GM20431 (cell line): ENCODE results near the gene DNAL4.

Source experiments
- in situ Hi-C: fragments of 300-500 bp; cut with MseI, MboI; formaldehyde crosslinking; loops from one replicate; pipeline ENCODE4 v1.15.0; 2020; ENCODE audit warnings: low sequenced_read_pairs; ENCODE audit not compliant: unreplicated experiment

Gene DNAL4

DNA sequence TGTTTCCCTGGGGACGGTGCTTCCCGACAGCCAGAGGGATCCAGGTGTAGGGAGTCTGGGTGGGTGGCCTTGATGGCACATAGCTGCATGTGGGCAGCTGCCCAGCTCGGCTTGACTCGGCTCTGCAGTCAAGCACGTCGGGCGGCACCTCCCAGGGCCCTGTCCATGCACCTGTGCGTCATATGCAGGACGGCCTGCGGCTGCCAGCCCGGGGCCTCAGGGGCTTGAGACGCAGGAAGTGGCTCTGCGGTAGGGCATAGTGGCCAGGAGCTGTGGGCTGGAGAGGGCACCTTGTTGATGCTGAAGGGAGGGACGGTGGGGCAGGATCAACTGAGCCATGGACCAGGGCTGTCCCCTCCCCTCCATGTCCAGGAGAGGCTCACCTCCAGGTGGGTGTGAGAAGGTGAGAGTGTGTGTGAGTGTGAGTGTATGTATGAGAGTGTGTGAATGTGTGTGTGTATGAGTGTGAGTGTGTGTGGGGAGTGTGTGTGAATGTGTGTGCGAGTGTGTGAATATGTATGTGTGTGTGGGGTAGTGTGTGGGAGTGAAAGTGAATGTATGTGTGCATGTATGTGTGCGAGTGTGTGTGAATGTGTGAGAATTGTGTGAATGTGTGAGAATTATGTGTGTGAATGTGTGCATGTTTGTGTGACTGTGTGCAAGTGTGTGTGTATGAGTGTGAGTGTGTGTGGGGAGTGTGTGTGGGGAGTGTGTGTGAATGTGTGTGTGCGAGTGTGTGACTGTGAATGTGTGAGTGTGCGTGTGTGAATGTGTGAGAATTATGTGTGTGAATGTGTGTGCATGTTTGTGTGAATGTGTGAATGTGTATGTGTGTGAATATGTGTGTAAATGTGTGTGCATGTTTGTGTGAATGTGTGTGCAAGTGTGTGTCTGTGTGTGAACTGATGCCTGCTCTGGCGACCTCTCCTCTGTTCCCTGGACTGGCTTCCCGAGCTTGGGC, 32.5 kb downstream of the DNAL4 start:
- in situ Hi-C loops = no loop called here

DNA sequence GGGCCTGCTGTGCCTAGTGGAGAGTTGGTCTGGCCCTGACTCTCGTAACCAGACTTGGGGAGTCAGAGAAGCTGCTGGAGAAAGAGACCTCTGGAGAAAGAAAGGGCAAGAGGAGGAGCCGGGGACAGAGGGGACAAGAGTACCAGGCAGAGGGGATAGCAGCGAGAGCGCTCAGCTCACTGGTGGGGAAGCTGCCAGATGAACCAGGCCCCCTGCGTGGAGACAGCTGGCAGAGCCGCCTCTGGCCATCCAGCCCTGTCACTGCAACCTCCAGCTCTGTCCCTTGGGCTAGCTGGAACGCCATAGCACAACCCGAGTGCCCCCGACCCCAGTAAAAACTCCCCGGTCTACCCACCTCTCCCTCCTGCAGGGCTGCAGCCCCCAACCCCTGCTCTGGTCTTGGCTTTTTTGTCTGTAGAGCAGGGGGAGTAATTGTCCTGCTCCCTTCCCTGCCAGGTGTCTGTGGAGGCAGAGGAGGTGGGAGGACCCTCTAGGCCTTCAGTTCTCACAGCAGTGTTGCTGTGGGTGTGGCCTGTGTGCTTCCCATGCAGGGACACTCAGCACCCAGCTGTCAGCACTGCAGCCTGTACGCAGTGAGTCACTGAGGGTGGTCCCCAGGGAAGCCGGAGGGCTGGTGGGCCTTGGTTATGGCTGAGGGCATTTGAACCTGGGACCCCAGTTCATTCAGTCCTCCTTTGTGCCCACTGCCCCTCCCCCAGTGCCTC, 33.3 kb downstream of the DNAL4 start:
- in situ Hi-C loops = no loop called here

DNA sequence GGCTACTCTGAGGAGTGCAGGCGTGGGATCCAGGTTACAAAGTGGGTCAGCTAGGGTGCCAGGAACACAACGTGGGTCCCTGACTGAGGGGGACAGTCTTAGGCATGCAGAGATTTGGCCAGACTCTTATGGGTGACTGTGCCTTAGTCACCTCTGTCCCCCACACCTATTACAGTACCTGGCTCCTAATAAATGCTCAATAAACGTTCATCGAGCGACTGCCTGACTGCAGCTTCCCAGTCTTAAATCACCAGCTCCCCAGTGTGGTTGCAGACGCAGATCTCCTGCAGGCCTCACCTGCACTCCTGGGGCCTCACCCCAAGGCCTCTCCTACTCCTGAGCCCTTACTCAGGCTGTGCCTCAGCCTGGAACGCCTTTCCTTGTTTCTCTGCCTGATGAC, 34.9 kb downstream of the DNAL4 start:
- in situ Hi-C loops = no loop called here

DNA sequence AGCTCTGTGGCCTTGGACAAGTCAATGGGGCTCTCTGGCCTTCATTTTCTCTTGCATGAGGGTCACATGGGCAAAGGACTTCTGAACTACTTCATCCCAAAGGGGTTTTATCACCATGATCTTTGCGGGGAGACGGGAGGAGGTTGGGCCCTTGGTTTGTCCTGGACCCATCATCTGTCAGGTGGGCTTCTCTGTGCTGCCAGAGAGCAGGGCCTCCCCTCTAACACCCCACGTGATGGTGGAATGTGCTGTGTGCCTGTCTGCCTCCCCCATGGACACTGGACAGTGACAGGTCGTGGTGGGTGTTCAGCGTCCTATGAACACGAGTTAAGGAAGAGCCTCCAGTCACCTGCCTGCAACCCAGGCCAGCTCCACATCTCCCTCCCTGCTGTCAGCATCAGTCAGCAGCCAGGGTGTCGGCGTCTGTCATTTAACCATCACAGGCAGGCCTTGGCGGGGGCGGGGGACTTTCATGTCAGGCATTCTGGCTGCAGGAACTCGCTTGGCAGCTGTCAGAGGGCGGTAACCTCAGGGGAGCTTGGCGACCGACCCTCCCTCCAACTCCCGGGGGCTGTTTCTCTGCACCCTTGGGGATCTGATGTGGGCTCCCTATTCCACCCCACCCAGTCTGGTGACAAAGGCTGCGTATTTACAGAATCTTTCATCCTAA, 35.5 kb downstream of the DNAL4 start:
- in situ Hi-C loops = no loop called here

DNA sequence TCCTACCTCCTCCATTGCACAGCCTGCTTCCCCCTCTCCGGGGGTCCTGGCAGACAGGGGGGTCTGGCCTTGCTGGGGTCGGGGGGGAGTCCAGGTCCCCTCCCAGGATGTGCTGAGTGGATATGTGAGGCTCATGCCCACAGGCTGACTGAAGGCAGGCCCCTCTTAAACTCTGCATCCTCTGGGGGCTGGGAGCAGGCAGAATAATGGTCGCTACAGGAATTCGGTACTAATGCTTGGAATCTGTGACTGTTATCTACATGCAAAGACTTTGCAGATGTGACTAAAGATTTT, 36.5 kb downstream of the DNAL4 start:
- in situ Hi-C loops = no loop called here

DNA sequence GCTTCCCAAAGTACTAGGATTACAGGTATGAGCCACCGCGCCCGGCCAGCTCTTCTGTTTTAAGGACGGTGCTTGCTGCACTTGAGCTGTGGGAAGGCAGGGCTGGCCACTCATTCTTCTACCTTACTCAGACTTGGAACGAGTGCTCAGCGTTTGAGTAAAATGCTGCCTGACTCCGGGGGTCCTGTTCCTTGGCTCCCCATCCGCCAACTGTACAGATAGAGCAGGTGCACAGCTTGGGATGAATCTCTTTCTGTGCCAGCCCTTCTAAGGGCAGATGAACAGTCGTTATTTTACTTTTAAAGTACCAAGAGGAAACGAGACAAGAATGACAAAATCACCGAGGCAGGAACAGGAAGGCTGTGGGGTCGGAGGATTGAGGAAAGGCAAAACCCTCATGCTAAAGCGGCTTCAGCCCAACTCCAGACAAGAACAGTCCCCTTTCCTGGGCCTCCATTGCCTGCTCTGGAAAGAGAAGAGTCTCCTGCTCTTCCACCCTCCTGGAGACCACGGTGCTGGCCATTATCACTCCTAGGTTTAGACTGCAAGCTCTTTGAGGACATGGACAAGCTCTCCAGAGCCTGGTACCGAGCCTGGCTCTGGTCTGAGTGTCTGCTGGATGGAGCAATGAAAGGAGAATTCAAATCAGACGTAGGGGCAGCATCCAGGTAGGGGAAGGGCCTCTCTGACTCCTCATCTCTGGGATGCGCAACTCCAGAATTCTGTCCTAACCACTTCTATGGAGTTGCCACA, 37.1 kb downstream of the DNAL4 start:
- in situ Hi-C loops = no loop called here

DNA sequence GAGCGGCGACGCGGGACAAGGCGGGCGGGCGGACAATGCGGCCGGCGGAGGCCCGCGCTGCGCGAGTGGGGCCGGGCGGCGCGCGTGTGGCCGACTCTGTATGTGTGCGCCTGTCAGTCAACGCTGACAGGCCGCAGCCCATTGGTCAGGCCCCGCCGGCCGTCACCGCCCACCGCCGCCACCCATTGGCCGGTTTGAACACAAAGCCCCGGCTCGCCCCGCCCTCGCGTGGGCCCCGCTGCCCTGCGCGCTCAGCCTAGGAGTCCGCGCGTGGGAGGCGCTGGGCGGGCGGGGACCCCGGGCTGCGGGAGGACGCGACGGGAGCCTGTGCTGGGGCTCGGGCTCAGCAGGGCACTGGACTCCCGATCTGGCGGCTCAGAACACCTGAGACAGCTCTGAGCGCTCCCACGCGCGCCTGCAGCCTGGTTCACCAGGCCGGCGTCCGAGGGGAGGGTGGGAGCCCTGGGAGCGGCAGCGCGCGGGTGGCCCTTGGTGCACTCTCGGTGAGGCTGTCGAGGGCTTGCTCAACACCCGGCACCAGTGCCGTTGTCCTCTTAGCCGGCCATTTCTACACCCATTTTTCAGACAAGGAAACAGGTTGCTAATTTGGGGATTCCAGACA, 37.9 kb downstream of the DNAL4 start, which contains the start of gene SUN2:
Gene SUN2 (minus strand): TSS at position 88 of the 622 bp plus-strand sequence. CDS start 3,370 bp downstream, outside the sequence.
- in situ Hi-C loops = no loop called here

DNA sequence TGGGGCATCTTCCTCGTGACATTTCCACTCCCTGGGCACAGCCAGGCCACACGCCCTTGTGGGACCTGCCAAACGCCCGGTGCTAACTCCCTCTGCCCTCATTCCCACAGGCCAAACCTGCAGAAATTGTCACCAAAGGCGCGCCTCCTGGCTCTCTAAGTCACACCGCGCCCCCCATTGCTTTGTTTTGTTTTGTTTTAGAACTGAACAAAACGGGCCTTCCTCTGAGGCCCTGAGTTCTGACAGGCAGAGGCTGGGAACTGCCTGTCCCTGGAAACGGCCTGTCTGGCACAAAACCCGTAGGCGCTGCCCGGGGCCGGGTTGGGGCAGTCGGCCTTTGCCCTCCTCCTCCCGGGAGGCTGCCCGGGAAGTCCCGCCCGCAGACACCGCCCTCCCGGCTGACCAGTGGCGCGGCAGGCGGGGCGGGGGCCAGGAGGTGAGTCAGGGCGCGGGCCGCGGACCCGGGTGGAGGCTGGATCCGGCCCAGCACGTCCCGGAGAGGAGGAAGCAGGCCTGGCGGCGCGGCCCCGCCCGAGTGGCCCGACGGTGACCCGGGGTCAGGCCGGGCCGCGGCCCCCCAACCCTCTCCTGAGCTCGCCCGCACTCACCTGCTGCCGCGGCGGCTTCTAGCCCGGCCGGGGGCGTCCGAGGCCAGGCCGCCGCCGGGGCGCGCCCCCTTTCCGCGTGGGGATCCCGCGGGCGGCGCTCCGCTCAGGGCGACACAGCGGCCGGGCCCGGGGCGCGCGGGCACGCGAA, 38.6 kb downstream of the DNAL4 start:
- in situ Hi-C loops = no loop called here

DNA sequence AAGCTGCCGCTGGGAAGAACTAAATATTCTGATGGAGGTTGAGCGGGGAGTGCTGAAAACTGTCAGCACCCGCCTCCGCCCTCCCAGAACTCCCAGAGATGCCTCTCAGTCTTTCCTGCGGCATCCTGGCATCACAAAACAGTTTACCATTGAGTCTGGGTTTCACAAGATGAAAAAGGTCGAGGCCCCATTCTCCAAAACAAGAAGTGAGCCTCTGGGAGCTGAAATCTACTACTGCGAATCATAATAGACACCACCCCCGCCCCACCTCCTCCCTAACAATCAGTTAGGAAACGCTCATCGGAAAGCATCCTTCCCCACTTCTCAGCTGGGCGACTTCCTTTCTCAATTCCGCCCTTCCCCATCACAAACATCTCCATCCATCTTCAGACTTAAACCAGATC, 39.2 kb downstream of the DNAL4 start:
- in situ Hi-C loops = no loop called here

DNA sequence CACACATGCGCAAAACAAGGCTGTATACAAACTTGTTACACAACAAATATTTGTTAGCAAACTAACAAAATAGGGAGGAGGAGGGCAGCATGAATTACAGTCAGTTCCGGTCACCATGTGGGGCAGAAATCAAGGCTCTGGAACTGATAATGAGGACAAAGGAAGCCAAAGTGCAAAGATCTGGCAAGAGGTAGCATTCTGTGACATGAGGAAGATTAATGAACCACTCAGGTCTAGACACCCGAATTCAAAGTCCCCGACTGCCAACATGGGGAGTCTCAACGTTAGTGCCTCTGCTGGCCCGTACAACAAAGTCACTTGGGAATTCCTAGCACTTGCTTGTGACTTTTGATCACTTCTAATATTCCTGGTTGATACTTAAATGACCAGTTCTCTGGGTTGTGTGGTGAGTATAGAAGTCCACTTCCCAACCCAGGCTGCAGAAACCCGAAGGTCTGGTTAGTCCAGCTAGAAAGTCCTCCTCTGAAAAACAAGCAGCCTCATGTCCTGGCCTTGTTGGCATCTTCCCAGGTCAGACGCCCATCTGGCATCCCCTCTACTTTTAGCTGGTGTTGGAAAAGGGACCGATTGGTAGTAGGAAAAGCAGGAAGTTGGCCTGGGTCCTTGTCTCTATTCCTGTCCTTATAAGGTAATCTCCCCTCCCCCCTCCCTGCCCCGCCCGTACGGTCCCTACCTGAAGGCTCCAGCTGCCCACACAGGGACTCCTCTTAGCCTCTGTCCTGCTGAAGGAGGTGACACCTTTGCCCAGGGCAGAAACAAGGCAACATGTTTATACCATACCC, 39.8 kb downstream of the DNAL4 start:
- in situ Hi-C loops = no loop called here

DNA sequence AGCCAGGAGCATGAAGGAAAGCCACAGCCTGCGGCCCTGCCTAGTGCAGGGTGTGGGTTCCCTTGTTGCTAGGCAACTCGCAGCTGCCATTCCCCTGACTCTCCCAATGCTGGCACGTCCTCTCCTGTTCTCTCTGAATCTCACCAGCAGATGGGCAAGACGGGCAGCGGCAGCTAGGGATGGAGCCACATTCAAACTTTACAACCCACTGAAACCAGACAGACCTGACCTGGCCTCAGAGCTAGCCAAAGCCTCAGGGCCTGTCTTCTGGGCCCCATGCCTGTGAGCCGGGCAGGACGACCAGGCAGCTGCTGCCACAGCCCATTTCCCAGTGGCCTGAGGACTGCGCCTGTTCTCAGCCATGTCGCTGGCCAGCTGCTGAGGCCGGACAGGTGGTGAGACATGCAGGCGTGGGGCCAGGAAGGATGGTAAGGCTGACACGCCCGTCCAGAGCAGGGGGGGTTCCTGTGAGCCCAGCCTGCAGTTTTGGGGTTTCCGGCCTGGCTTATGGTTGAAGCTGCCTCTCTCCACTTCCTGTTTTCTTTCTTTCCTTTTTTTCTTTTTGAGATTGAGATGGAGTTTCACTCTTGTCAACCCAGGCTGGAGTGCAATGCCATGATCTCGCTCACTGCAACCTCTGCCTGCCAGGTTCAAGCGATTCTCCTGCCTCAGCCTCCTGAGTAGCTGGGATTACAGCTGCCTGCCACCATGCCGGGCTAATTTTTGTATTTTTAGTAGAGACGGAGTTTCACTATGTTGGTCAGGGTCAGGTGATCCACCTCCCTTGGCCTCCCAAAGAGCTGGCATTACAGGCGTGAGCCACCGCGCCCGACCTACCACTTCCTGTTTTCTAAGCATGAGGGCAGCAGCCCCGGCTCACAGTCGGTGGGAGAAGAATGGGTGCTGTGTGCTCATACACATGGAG, 42.3 kb downstream of the DNAL4 start:
- in situ Hi-C loops = no loop called here

DNA sequence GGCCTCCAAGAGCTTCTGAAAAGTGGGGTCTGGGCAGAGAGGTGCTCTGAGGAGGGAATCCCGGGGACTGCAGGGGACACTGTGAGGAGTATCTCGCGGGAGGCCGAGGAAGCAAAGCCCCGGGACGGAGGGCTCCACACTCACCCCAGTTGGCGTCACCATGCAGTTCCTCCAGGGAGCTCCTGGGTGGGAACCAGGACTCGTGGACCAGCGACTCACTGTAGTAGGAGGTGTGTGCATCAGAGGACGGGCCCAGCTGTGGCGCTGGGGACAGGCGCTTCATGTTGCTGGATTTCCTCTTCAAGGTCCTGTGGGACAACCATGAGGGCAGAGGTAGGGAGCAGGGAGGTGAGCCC, 42.9 kb downstream of the DNAL4 start:
- in situ Hi-C loops = no loop called here

DNA sequence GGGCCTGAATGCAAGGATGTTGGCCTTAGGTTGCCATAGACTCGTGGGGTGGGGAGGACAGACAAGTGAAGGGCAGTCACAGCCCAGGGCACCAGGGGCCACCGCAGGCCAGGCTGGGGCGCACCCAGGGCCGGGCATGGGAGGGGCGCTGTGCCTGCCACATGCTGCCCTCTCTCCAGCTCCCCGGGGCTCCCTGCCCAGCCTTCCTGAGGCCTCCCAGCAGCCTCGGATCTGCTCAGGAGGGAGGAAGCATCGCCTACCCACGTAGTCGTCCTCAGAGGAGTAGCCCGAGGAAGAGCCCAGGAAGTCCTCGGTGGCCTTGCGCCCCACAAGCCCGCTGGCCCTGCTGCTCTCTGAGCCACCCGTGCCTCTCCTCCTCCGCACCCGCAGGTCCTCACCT, 43.3 kb downstream of the DNAL4 start:
- in situ Hi-C loops = no loop called here

DNA sequence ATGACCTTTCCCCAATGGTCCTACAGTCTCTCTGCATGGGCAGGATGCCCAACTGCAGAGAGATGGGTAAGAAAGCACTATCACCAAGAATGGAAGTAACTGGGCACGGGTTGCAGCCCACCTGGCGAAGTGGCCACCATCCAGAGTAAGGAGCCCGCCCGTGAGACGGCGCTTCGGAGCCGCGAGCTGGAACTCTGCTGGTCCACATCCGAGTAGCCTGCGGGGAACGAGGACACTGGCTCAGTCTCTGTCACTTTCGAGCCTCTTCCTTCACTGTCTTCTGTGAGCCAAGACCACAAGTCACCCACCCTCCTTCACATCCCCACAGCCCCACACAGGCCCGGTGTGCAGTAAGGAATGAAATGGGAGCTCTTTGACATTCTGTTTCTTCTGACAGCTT, 43.8 kb downstream of the DNAL4 start:
- in situ Hi-C loops = no loop called here

DNA sequence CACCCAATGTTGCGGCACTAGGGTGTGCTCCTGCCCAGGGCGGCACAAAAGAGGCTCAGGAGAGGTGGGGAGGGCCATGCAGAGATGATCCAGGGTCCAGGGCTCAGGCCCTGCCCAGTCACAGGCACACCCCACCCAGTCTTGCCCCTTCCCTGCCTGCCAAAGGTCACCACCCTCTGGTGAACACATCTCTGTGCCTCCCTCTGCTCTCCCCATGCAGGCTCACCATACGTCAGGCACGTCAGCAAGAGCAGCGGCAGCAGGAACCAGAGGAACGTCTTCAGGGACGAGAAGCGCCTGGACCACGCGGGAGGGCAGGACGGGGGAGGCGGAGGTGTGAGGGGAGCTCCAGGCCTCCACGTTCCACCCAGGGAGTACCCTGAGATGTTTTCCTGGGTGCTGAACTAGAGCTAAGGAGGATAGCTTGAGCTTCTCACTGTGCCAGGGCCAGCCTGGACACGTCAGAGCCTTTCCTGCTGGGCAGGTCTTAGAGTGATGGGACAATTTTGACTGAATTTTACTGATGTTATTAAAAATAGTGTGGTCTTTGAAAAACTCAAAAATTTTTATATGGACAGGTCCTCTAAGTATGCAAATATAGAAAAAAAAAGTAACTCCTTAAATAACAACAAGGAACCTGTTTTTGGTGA, 45.3 kb downstream of the DNAL4 start:
- in situ Hi-C loops = no loop called here

DNA sequence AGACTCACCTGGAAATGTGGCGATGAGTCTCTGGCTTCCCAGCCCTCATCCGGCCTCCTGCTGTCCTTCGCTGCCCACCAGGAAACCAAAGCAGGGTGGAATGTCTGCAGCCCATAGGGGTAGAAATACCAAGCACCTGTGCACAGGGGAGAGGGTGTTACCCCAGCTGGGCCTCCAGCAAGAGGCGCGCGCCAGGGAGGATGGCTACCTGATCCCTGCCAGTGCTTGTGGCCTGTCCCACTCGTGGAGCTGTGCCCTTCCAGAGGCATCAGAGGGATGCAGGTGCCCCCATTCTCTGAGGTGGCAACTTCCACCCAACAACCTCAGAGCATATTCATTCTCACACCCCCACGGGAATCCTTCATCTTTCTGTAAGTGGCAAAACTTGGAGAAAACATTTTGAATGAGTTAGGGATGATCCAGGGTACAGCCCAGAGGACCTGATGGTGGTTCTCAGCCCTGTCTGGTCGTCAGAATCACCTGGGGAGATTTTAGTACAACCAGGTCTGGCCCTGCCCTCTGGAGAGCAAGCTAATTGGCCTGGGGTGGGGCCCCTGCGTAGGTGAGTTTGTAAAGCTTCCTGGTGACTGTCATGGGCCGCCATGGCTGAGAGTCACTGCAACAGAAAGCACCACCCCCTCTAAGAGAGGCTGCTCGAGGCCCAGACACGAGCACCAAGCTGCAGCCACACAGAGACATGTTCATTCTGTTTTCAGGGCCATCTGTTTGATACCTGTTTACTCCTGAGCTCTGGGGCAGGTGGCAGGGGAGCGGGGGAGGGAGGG, 48.1 kb downstream of the DNAL4 start:
- in situ Hi-C loops = no loop called here
